Bone marrow (tissue), 2 donors: Measurements from ENCODE around the gene GPAT3.
"Not testable (repeated sequence)": the region's sequence is repeated elsewhere in the genome, so short reads cannot be mapped to it uniquely, and the experiment has no call there.

Experiments used
- DNase-seq, 2 donors: peaks; one replicate each; lab custom pipeline; 2025; lab: John Stamatoyannopoulos, UW

GPAT3 gene

GRCh38 chr4:83535520-83536361 lies at the start of gene GPAT3:
TSS of gene GPAT3 (plus strand) at chr4:83536108. CDS start at chr4:83536623, 515 bp downstream.
- DNase-seq = peak; percentile 17 to 52

GRCh38 chr4:83486457-83487129 lies 49.3 kb upstream of the GPAT3 start:
- DNase-seq = no peak

GRCh38 chr4:83489711-83490326 lies 46.1 kb upstream of the GPAT3 start:
- no peak for DNase-seq

GRCh38 chr4:83490876-83491450 lies 44.9 kb upstream of the GPAT3 start:
- DNase-seq = peak in 1 of 2 donors; percentile 11

- not testable (repeated sequence) for DNase-seq
Observed at GRCh38 chr4:83496085-83496917, 39.6 kb upstream of the GPAT3 start.

GRCh38 chr4:83498187-83498586 lies 37.7 kb upstream of the GPAT3 start:
- no peak for DNase-seq

GRCh38 chr4:83501671-83502070 lies 34.2 kb upstream of the GPAT3 start:
- not testable (repeated sequence) for DNase-seq

GRCh38 chr4:83503974-83504373 lies 31.9 kb upstream of the GPAT3 start:
- no peak for DNase-seq

- DNase-seq = no peak
Observed at GRCh38 chr4:83504503-83504902, 31.4 kb upstream of the GPAT3 start.

- no peak for DNase-seq
Observed at GRCh38 chr4:83504996-83505395, 30.9 kb upstream of the GPAT3 start.

GRCh38 chr4:83509156-83509585 lies 26.7 kb upstream of the GPAT3 start:
- peak; percentile 18 to 68 for DNase-seq

GRCh38 chr4:83510442-83510841 lies 25.5 kb upstream of the GPAT3 start:
- no peak for DNase-seq

GRCh38 chr4:83516042-83516772 lies 19.7 kb upstream of the GPAT3 start:
- no peak for DNase-seq

GRCh38 chr4:83522239-83522638 lies 13.7 kb upstream of the GPAT3 start:
- DNase-seq = no peak

GRCh38 chr4:83527671-83528070 lies 8.2 kb upstream of the GPAT3 start:
- DNase-seq = no peak

- DNase-seq = no peak
Observed at GRCh38 chr4:83536362-83537272, 709 bp downstream of the GPAT3 start.

- no peak for DNase-seq
Observed at GRCh38 chr4:83542225-83542624, 6.3 kb downstream of the GPAT3 start.

GRCh38 chr4:83546786-83547185 lies 10.9 kb downstream of the GPAT3 start:
- DNase-seq = no peak

- peak; percentile 44 to 89 for DNase-seq
Observed at GRCh38 chr4:83548151-83548905, 12.4 kb downstream of the GPAT3 start.
